ES-I3 (cell line): ENCODE measurements around the gene TRAIP.
A peak's percentile ranks its signal among the peaks of the same experiment; 100 is the strongest.

Source experiments
- H3K36me3 ChIP-seq: 2 replicates; pipeline ENCODE4 v1.6.1; 2013; ENCODE audit warnings: mild to moderate bottlenecking, low read length, control low read depth, moderate library complexity; ENCODE audit not compliant: insufficient read depth
- H3K4me1 ChIP-seq: 2 replicates; pipeline ENCODE4 v1.6.1; 2013; ENCODE audit warnings: mild to moderate bottlenecking, control low read depth, low read length; ENCODE audit not compliant: insufficient read depth
- H3K9ac ChIP-seq: 2 replicates; pipeline ENCODE4 v1.6.1; 2013; ENCODE audit warnings: low read depth, mild to moderate bottlenecking, low read length, moderate library complexity
- H3K9me3 ChIP-seq: 2 replicates; pipeline ENCODE4 v1.6.1; 2013; ENCODE audit warnings: mild to moderate bottlenecking, low read length, moderate library complexity; ENCODE audit not compliant: control insufficient read depth, insufficient read depth

Gene TRAIP

DNA sequence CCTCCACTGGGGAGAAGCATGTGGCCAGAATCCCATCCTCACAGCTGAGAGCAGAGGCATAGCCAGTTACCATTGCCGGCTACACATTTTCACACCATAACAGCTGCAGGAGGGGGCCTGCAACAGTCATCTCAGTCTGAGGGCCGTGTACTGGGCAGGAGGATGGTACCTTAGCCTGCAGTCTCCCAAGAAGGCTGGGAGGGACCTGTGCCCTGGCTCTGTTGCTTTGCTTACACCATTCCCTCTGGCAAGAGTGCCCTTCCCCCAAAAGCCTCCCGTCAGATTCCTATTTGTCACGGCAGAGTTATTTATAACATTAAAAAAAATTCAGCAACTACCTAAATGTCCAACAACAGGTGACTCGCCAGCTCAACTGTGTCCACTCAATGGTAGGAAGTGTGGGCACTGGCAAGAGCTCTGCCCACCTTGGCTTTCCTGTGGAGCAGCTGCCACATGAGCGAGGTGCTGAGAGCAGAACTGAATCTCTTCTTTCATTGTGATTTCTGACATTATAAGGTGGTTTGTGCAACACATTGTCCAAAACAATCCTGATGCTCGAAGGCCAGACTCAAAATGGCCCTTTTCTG lies 8.9 kb upstream of the TRAIP start:
- no peak overlapping the region for H3K9ac ChIP-seq
- no peaks in the 10 kb centered on the region for H3K9me3 ChIP-seq
- H3K4me1 ChIP-seq: no peaks in the 10 kb centered on the region; the same call in 1 of the 2 replicates

GRCh38 chr3:49864505-49864904 lies 8.1 kb upstream of the TRAIP start:
- Histone ChIP-seq H3K4me1 (no peaks in the 10 kb centered on the region), H3K9me3 (no peaks in the 10 kb centered on the region), H3K9ac (no peak overlapping the region), H3K36me3 (no peaks in the 10 kb centered on the region)

More for the DNA sequence above, 8.9 kb upstream of the TRAIP start:
- H3K36me3 ChIP-seq: no peaks in the 10 kb centered on the region

DNA sequence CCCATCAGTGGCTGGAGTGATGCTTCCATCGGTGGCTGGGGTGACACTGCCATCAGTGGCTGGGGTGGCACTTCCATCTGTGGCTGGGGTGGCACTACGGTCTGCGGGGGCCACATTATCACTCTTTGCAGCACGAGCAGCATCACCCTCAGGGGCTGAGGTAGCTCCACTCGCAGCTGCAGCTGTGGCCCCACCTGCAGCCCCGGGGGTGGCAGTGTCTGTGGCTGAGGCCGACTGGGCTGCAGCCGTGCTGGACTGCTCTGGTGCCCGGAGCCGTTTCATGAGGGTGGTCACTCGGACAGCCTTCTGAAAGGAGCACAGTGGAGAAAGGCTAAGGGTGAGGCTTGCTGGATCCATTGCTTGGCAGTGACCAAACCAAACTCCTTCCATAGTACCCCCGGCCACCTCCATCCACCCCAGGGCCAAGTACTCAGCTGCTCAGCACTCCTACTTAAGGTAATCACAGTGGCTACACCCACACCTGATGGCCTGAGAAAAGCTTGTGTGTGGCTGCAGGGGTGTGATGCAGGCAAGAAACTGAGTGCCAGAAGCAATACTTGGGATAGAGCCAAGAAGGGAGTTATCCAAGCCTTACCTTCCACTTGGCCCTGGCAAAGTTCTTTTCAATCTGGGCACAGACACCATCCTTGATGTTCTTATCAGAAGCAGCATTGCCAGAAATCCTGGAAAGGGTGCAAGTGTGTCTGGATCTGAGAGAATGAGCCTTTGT lies 3.4 kb upstream of the TRAIP start:
- Histone ChIP-seq H3K4me1 (peaks cover 5% of the 10 kb centered on the region), H3K36me3 (no peaks in the 10 kb centered on the region), H3K9me3 (no peaks in the 10 kb centered on the region), H3K9ac (no peak overlapping the region)

DNA sequence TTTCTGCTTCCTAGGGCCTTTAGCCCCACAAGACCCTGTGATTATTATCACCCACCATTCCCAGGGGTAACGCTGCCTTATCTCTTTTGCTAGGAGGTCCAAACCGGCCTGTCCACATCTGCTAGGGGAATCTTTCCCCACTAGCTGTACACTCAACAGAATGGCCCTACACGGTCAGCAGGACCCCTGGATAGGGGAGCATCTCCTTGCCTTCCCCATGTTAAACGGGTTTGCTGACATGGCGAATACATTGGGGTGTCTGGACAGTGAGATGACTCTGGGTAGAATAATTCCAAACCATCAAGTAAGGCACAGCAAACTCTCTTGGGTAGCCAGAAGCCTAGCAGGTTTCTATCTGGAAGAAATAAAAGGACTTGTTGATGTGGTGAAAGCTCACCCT lies 702 bp downstream of the TRAIP start:
- no peaks in the 10 kb centered on the region for H3K36me3 ChIP-seq
- peaks cover 5% of the 10 kb centered on the region for H3K4me1 ChIP-seq
- no peaks in the 10 kb centered on the region for H3K9me3 ChIP-seq
- peak overlapping the region; percentile 91 for H3K9ac ChIP-seq

GRCh38 chr3:49845694-49846093 lies 10.7 kb downstream of the TRAIP start:
- no peak overlapping the region for H3K9ac ChIP-seq
- H3K36me3 ChIP-seq: peaks cover 20% of the 10 kb centered on the region
- H3K4me1 ChIP-seq: no peaks in the 10 kb centered on the region

DNA sequence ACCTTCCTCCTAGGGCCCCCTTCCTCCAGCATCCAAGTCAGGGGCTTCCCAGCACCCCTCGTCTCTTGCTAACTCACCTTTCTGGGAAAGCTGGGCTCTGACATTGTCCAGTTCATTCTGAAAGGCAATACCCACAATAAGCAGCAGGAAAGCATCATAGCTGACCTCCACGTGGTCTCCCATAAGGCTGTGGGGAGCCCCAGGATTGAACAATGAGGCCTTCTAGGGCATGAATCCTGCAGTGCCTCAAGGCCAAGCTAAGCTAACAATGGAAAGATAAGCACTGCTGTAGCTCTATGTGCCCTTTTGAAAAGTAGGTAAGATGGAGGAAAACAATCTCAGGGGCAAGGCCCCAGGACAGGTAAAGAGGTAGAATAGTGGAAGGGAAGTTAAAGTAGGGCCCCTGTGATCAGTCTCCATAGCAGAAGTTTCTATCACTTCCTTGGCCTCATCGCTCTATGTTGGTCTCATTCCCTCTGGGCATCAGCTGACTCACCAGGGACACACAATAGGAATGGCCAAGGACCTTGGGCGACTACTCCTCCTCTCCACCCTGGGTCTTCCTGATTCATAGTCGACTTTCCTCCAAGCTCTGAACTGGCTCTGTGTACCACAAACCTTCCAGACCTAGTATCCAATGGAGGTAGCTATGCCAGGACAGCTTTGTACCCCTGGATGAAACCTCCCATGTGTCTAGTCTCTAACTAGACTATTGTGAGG lies 11.7 kb downstream of the TRAIP start:
- Histone ChIP-seq H3K36me3 (peaks cover 20% of the 10 kb centered on the region), H3K9ac (no peak overlapping the region)

More at GRCh38 chr3:49845694-49846093, 10.7 kb downstream of the TRAIP start:
- H3K9me3 ChIP-seq: no peaks in the 10 kb centered on the region

GRCh38 chr3:49842843-49843517 lies 13.4 kb downstream of the TRAIP start:
- H3K9ac ChIP-seq: no peak overlapping the region

More for the DNA sequence above, 11.7 kb downstream of the TRAIP start:
- H3K4me1 ChIP-seq: no peaks in the 10 kb centered on the region
- H3K9me3 ChIP-seq: no peaks in the 10 kb centered on the region

GRCh38 chr3:49841806-49842205 lies 14.6 kb downstream of the TRAIP start:
- no peaks in the 10 kb centered on the region for H3K4me1 ChIP-seq
- no peak overlapping the region for H3K9ac ChIP-seq
- H3K36me3 ChIP-seq: peaks cover 15% of the 10 kb centered on the region; the same call in 1 of the 2 replicates

More at GRCh38 chr3:49842843-49843517, 13.4 kb downstream of the TRAIP start:
- Histone ChIP-seq H3K9me3 (no peaks in the 10 kb centered on the region), H3K4me1 (no peaks in the 10 kb centered on the region), H3K36me3 (peaks cover 20% of the 10 kb centered on the region)

DNA sequence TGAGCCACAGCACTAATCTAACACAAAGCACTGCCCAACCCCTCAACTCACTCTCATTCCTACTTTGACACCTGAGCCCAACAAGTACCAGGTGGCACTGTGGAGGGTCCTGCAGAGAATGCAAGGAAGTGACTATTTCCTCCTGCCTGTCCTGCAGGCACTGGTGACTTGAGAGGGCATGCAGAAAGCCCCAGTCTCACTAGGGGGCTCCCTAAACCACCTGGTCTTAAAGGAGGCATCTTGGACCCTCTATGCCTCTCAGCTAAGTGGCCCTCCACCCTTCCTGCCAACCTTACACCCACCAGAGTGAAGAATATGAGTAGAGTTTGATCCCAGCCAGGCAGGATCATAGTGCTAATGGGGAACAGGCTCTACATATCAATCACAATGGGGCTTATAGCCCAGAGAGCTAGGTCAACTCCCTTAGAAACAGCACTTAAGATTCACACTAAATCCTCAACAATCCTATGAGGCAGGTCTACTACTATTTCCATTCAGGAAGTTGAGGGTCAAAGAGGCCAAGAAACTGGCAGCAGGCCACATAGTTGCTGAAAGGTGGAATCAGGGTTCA lies 15.2 kb downstream of the TRAIP start:
- Histone ChIP-seq H3K4me1 (no peaks in the 10 kb centered on the region), H3K9me3 (no peaks in the 10 kb centered on the region), H3K9ac (no peak overlapping the region), H3K36me3 (peaks cover 21% of the 10 kb centered on the region; the same call in 1 of the 2 replicates)

More at GRCh38 chr3:49841806-49842205, 14.6 kb downstream of the TRAIP start:
- no peaks in the 10 kb centered on the region for H3K9me3 ChIP-seq

GRCh38 chr3:49840388-49840787 lies 16.0 kb downstream of the TRAIP start:
- H3K9me3 ChIP-seq: no peaks in the 10 kb centered on the region
- H3K4me1 ChIP-seq: no peaks in the 10 kb centered on the region
- peaks cover 21% of the 10 kb centered on the region; the same call in 1 of the 2 replicates for H3K36me3 ChIP-seq
- no peak overlapping the region for H3K9ac ChIP-seq

DNA sequence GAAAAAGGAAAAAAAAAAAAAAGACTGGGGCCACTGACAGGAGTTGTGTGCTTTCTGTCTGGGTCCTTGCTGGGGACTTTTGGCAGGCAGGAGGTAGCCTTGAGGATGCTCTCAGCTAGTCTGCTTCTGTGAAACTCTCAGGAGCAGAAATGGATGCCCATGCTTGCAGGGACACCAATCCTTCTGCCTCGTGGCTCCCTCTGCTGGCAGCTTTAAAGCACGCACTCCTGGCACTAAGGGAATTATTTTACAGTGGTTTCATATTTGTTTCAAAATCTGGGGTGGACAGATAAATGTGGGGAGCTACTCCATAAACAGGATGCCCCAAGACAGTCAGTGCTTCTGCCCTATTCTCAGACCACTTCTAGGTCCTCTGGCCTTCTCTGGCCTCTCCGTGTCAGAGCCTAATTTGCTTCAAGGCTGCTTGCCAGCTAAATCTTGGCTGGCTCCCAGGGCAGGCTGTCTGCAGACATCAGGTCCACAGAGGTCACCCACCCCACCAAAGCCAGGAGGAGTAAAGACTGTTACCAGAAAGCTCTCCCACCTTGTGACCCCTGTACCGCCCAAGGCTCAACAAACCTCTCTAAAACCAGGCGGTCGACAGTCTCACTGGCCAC lies 17.1 kb downstream of the TRAIP start:
- no peak overlapping the region for H3K9ac ChIP-seq
- no peaks in the 10 kb centered on the region for H3K9me3 ChIP-seq
- H3K36me3 ChIP-seq: peaks cover 17% of the 10 kb centered on the region; the same call in 1 of the 2 replicates

GRCh38 chr3:49831341-49831740 lies 25.0 kb downstream of the TRAIP start:
- H3K9ac ChIP-seq: no peak overlapping the region
- H3K9me3 ChIP-seq: no peaks in the 10 kb centered on the region
- no peaks in the 10 kb centered on the region for H3K4me1 ChIP-seq
- peaks cover 22% of the 10 kb centered on the region for H3K36me3 ChIP-seq

More for the DNA sequence above, 17.1 kb downstream of the TRAIP start:
- H3K4me1 ChIP-seq: no peaks in the 10 kb centered on the region

- Histone ChIP-seq H3K4me1 (no peaks in the 10 kb centered on the region), H3K36me3 (peaks cover 8% of the 10 kb centered on the region), H3K9me3 (no peaks in the 10 kb centered on the region), H3K9ac (no peak overlapping the region)
Measured at GRCh38 chr3:49826016-49826415, 30.3 kb downstream of the TRAIP start.
